HL-60 (cell line): ENCODE data around the gene MVD.

Experiments used
- DNase-seq, 2 experiments: peaks; one replicate each; pipeline ENCODE4 v3.0.0-alpha.2; 2010 to 2020; ENCODE audit warnings: low read depth in 1 of 2, low spot score in 1 of 2
- H3K27ac ChIP-seq: fragments of 250-450 bp; sonication (Bioruptor Pico); replicated peaks from 2 replicates; pipeline ENCODE4 v1.5.1; 2020; ENCODE audit warnings: mild to moderate bottlenecking, moderate library complexity
- H3K27me3 ChIP-seq: fragments of 250-450 bp; sonication (Bioruptor Pico); 2 replicates; pipeline ENCODE4 v1.5.1; 2021; ENCODE audit warnings: mild to moderate bottlenecking, moderate library complexity; ENCODE audit not compliant: insufficient read depth, poor library complexity, severe bottlenecking
- H3K4me3 ChIP-seq: replicated peaks from 2 replicates; pipeline ENCODE4 v1.5.1; 2011; ENCODE audit warnings: mild to moderate bottlenecking, control low read depth, low read length; ENCODE audit not compliant: insufficient read depth
- GABPA ChIP-seq: IDR thresholded peaks from 2 replicates; pipeline ENCODE4 v1.6.1; 2012; ENCODE audit warnings: low read depth
- POLR2AphosphoS5 ChIP-seq: IDR thresholded peaks from 2 replicates; pipeline ENCODE4 v1.6.1; 2012; ENCODE audit warnings: low read depth
- REST ChIP-seq: IDR thresholded peaks from 2 replicates; pipeline ENCODE4 v1.6.1; 2012; ENCODE audit warnings: low read depth; ENCODE audit not compliant: insufficient replicate concordance
- SPI1 ChIP-seq: IDR thresholded peaks from 2 replicates; pipeline ENCODE4 v1.6.1; 2012; ENCODE audit warnings: low read depth, mild to moderate bottlenecking, borderline replicate concordance
- TF ChIP-seq, protein P1 (sequence below): IDR thresholded peaks from one replicate; pipeline ENCODE4 v1.5.1; 2011; ENCODE audit warnings: low read length, control low read depth, inconsistent platforms; ENCODE audit not compliant: insufficient read depth

The MVD gene

DNA sequence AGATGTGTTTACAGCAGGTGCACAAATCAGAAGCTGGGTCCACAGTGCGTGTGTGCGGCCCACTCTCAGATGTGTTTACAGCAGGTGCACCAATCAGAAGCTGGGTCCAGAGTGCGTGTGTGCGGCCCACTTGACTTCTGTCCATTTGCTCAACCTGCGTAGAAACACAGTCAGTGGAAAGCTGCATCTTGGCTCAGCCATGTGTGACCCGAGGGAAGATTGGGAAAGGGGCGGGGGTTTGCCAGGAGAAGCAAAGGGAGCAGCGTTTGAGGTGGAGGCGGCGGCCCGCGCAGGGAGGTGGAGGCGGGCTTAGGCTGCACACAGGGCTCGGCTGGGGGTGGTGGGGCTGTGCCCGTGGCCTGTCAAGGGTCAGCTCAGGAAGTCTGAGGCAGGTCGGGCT, 47.7 kb upstream of the MVD start:
- no peak for DNase-seq
- Histone ChIP-seq H3K27ac (no peak overlapping the region), H3K4me3 (no peak overlapping the region), H3K27me3 (no peaks in the 10 kb centered on the region)
- TF ChIP-seq, protein P1, sequence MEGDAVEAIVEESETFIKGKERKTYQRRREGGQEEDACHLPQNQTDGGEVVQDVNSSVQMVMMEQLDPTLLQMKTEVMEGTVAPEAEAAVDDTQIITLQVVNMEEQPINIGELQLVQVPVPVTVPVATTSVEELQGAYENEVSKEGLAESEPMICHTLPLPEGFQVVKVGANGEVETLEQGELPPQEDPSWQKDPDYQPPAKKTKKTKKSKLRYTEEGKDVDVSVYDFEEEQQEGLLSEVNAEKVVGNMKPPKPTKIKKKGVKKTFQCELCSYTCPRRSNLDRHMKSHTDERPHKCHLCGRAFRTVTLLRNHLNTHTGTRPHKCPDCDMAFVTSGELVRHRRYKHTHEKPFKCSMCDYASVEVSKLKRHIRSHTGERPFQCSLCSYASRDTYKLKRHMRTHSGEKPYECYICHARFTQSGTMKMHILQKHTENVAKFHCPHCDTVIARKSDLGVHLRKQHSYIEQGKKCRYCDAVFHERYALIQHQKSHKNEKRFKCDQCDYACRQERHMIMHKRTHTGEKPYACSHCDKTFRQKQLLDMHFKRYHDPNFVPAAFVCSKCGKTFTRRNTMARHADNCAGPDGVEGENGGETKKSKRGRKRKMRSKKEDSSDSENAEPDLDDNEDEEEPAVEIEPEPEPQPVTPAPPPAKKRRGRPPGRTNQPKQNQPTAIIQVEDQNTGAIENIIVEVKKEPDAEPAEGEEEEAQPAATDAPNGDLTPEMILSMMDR: no peak
- TF ChIP-seq POLR2AphosphoS5: no peak
- TF ChIP-seq REST: no peak
- no peak for TF ChIP-seq SPI1
- no peak for TF ChIP-seq GABPA

GRCh38 chr16:88706965-88707826, 44.3 kb upstream of the MVD start:
- Histone ChIP-seq H3K4me3 (peak overlapping the region; percentile 90), H3K27me3 (no peaks in the 10 kb centered on the region), H3K27ac (peak overlapping the region; percentile 43)
- TF ChIP-seq POLR2AphosphoS5: no peak
- TF ChIP-seq REST: no peak
- no peak for TF ChIP-seq SPI1
- TF ChIP-seq, protein P1: no peak
- TF ChIP-seq GABPA: no peak
- no peak for DNase-seq

DNA sequence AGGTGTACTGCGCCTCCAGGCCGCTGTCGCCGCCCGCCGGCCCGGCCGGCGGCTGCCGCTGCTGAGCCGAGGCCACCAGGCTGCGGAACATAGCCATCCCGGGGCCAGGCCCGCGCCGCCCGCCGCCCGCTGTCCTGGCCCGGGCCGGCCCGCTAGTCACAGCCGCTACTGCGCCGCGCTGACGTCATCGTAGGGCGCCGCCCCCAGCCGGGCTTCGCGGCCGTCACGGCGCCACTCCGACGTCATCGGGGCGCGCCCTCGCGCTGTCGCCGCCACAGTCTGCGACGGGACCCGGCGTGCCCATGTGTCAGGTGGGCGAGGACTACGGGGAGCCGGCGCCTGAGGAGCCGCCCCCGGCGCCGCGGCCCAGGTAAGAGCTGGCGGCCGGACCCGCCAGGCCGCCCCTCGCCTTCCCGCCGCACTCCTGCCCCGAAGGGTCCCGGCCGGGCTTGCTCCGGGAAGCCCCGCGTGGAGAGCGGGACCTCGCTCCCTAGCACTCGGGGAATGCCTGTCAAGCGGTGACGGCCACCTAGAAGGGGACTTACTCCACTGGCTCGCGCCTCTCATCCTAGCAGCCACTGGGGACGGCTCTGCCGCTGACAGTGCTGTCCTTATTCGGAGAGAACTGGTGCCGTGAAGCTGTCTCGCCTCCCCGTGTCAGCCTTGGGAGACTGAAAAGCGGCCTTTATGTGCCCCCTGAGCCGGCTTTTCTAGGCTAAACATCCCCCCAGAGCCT, 43.5 kb upstream of the MVD start, which contains the start of the genes CTU2 and RNF166:
CTU2 (plus strand) TSS at position 275 of the 736 bp plus-strand sequence; CDS start at position 303, 28 bp downstream.
RNF166 (minus strand) TSS at position 180 of the 736 bp plus-strand sequence; CDS start at position 97, 83 bp downstream.
- peak; percentile 65 to 66 for DNase-seq
- peak within 1 kb of the TSS; percentile 94 for H3K27ac ChIP-seq
- TF ChIP-seq, protein P1: no peak
- TF ChIP-seq POLR2AphosphoS5: no peak
- TF ChIP-seq GABPA: no peak
- no peak for TF ChIP-seq REST
- TF ChIP-seq SPI1: no peak
- no peaks in the 10 kb centered on the region for H3K27me3 ChIP-seq
- H3K4me3 ChIP-seq: peak within 1 kb of the TSS; percentile 90
